ENCODE results near the gene SLIT3.

The SLIT3 gene

GRCh38 chr5:168674893-168675482 lies 626.0 kb downstream of the SLIT3 start:
- DNase-seq (ENCODE audit: low read depth in 3 of 3) = no peak

- no peak for DNase-seq (ENCODE audit: low read depth in 3 of 3)
These were observed 628.1 kb downstream of the SLIT3 start for GRCh38 chr5:168672888-168673287.

GRCh38 chr5:168672016-168672415 lies 628.9 kb downstream of the SLIT3 start:
- DNase-seq (ENCODE audit: low read depth in 3 of 3) = no peak

DNA sequence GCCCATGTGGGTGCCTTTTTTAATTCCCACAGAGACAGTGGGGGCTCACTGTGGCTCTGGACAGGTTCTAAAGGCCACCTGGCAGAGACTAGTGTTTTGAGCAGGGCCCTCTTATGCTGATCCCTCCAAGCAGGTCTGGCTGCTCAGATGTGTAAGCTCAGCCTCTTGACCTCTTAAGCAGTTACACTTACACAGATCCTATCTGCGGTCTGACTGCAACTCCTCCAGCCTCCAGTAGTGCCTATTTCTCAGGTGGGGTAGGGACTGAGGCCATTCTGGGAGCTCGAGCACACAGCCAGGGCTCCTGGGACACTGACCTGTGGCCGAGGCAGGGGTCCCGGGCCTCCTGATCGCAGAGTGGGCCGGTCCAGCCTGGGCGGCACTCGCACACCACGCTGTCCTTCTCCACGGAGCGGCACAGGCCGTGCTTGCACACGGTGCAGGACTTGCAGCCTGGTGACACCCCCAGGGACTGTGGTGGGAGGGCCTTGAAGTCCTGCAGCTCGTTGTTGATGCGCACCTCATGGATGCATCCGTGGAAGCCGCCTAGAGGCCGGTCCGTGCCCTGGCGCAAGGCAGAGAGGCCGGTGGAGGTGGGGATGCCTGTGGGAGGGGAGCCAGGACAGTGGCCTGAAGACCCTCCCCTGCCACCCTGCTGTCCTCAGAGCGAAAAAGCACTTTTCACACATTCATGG lies 629.9 kb downstream of the SLIT3 start:
- no peak for DNase-seq (ENCODE audit: low read depth in 3 of 3)

- no peak for DNase-seq (ENCODE audit: low read depth in 3 of 3)
These were observed 631.1 kb downstream of the SLIT3 start for GRCh38 chr5:168669668-168670378.

GRCh38 chr5:168669156-168669555 lies 631.8 kb downstream of the SLIT3 start:
- DNase-seq (ENCODE audit: low read depth in 3 of 3) = no peak

DNA sequence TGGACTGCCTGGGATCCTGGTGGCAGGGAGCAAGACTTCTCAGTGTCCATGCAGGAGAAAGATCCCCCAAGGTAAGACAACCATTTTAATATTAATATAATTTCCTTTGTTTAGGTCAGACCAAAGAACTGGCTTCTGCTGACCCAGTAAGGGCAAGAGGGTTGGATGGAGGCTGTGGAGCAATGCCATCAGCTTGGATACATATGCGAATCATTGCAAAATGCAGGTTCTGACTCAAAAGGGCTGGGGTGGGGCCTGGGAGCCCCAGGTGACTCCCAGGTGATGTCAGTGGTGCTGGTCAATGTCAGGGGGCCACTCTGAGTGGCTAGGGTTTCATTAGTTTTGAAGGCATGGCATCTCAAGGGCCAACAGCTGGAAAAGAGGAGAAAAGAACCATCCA lies 632.9 kb downstream of the SLIT3 start:
- no peak for DNase-seq (ENCODE audit: low read depth in 3 of 3)

DNA sequence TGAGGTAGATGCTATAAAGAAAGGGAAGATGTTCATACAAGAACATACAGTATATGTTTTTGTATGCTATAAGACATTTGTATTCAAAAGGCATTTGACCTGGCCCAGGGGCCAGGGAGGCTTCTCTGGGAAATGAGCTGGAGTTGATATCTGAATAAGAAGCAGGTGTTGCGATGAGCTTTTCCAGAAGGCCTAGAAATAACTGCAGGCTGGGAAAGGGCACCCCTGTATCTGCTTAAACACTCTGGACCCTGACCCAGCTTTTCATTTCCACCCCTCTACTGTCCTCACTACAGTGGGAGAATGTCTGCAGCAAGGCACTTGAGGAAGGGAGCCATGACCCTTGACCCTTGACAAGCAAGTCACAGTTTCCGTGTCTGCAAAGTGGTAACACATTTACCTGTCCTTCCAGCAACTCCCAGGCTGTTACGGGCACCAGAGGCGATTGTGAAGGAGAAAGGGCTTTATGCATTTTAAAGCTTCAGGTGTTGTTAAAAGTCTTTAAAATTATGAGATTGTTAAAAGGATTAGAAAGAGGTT lies 633.6 kb downstream of the SLIT3 start:
- no peak for DNase-seq (ENCODE audit: low read depth in 3 of 3)

DNA sequence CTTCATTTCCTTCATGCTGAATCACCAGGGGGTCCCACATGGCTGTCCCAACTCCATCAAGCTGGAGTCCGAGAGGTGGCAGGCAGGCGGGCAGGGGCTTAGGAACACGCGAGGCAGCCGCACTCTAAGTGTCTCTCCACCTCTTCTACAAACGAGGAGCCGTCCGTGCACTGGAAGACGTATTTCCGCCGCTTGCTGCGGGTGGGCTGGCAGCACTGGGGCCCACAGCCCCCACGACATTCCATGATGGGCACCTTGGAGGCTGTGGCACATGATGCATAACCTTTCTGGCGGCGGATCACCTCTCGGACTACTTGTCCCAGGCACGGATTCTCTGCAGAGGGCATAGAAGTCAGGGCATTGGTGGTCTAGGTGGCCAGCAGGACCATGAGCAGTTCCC lies 634.6 kb downstream of the SLIT3 start:
- DNase-seq (ENCODE audit: low read depth in 3 of 3) = no peak

- no peak for DNase-seq (ENCODE audit: low read depth in 3 of 3)
These were observed 637.5 kb downstream of the SLIT3 start for GRCh38 chr5:168663276-168664004.

DNA sequence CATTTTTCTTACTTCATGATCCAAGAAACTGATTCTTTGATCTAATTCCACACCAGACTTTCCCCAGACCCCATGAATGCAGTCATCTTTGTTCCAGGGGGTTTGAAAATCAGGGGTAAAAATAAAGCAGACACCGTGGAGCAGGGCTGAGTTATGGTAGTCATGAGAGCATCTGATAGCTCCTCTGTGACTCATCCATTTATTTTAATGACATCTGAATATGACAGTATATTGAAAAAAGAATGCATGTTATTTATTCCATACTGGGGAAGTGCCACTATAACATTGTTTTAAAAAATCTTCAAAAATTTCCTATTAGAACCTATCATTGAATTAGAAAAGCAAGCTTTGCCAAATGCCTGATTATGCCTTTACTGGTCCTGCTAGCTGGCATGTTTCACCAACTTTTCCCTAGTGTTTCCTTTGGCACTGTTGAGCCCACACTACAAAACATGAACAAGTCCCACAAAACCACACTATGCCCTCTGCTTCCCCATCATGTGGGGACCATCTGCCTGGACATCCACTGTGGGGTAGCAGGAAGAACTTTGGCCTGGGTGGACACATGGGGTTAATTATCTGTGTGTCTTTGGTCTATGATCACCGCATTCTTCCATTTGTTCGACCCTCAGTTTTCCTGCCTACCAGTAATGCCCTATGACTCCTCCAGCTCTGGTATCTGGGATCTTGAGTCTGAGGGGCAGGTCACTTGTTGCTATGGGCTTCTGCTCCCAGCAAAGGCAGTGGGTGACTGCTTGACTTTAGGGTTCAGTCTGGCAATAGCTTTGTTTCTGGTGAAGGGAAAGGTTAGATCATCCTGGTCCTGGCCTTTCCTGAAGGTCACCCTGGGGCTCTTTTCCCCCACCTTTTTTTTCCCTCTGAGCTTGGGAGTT lies 639.1 kb downstream of the SLIT3 start:
- DNase-seq (ENCODE audit: low read depth in 3 of 3) = no peak

GRCh38 chr5:168660691-168661090 lies 640.2 kb downstream of the SLIT3 start:
- DNase-seq (ENCODE audit: low read depth in 3 of 3) = no peak

- no peak for DNase-seq (ENCODE audit: low read depth in 3 of 3)
These were observed 641.6 kb downstream of the SLIT3 start for GRCh38 chr5:168659286-168659847.

DNA sequence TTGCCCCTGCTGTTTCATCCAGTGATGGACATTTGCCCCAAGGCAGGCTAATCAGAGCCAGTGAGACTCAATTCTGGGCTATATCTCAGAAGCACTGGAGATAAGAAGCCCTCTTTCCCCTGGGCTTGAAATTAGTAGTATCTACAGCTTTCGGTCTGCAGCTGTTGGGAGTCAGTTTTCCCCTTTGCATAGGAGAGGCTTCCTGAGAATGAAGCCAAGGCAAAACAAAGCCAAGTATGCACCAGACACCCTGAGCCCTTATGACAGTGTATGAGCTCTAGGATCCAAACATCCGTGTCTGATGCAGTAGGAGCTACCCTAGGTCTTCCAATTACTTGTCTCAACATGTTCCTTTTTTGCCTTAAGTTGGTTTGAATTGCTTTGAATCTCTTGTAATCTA lies 642.5 kb downstream of the SLIT3 start:
- DNase-seq (ENCODE audit: low read depth in 3 of 3) = no peak

DNA sequence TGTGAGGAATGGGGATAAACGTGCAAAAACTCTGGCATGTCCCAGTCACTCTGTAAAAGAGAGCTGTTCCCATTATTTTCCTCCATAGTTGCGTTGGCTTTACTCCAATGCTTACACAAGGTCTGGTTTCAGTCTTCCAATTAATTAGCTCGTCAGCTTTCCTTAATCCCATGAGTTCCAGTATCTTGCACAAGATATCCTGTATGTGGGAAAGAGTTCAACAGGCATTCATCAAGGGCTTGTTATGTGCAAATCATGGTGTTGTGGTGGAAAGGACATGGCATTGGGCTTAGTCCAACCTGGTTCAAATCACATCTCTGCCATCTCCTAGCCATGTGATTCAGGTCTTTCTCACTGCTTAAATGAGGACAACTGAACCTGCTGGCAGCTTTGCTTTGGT lies 644.3 kb downstream of the SLIT3 start:
- DNase-seq (ENCODE audit: low read depth in 3 of 3) = no peak

DNA sequence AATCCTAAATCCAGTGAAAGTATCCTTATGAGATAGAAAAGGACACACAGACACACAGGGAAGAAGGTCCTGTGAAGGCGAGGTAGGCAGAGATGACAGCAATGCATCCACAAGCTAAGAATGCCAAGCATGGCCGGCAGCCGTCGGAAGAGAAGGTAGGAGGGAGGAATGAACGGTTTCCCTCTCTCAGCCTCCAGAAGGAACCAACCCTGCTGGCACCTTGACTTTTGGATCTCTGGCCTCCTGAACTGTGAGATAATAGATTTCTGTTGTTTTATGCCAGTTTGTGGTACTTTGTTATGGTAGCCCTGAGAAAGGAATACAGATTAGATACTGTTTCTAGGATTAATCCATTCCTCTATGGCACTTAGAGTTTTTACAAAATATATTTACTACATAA lies 645.6 kb downstream of the SLIT3 start:
- DNase-seq (ENCODE audit: low read depth in 3 of 3) = no peak

DNA sequence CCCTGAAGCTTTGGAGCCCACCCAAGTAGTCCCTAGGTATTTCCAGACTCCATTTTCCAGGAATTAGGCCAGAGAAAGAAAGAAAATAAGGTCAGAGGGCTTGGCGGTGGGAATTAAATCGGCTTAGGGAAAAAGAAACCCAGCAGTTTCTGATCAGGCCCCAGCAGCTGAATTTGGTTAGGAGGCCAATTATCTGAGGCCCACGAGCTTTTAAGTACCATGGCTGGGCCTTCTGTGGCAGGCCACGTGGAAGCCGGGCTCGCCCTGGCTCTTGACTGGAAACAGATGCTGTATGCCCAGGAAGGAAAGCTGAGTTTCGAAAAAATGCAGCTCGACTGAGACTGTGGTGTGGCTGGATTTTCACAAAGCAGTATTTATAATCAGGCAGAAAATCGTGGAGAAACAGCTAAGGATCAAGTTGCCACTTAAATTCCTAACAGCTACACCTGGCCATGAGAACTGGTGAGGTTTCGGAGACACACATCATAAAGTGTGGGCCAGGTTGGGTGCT lies 646.7 kb downstream of the SLIT3 start:
- no peak for DNase-seq (ENCODE audit: low read depth in 3 of 3)

DNA sequence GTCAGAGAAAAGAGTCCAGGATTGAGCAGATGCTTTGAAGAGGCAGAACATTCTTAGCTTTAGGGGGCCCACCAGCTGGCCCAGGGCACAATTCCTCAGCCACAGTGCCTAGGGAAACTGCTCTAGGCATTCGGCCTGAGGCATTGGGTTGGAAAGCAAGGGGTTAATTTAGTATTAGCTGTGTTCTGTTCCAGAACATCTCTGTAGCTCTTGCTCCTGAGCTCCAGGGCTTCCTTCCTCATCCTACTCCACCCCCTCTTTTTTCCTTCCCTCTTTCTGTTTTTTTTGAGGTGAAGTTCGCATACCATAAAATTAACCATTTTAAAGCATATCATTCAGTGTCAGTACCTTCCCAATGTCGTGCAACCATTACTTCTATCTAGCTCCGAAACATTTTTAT lies 647.3 kb downstream of the SLIT3 start:
- no peak for DNase-seq (ENCODE audit: low read depth in 3 of 3)

GRCh38 chr5:168651648-168652047 lies 649.3 kb downstream of the SLIT3 start:
- no peak for DNase-seq (ENCODE audit: low read depth in 3 of 3)

DNA sequence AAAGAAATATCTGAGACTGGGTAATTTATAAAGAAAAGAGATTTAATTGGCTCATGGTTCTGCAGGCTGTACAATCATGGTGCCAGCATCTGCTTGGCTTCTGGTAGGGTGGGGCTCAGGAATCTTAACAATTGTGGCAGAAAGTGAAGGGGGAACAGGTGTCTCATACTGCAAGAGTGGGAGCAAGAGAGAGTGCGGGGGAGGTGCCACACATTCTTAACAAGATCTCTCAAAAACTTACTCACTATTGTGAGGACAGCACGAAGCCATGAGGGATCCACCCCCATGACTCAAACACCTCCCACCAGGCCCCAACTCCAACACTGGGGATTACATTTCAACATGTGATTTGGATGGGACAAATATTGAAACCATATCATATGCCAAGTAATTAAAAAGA lies 651.6 kb downstream of the SLIT3 start:
- no peak for DNase-seq (ENCODE audit: low read depth in 3 of 3)

DNA sequence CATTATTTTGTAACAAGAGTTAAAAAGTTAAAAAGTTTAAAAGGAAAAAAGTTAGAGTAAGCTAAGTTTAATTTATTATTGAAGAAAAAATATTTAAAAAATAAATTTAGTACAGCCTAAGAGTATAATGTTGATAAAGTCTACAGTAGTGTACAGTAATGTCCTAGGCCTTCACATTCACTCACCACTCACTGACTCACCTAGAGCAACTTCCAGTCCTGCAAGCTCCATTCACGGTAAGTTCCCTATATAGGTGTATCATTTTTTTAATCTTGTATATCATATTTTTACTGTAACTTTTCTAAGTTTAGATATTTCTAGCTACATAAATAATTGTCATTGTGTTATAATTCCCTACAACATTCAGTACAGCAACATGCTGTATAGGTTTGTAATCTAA lies 652.4 kb downstream of the SLIT3 start:
- no peak for DNase-seq (ENCODE audit: low read depth in 3 of 3)

All from stimulated activated CD4-positive, alpha-beta T cell treated with anti-CD3 and anti-CD28 coated beads, TNF-alpha, amount 100 ng/mL, for 4 hours (primary cell).